NCI-H510A treated with DMSO at 0.1 percent for 48 hours (cell line): ENCODE data around the gene SMARCAD1.
"Not testable (repeated sequence)": the region's sequence is repeated elsewhere in the genome, so short reads cannot be mapped to it uniquely, and the experiment has no call there.

Experiments used
- DNase-seq: peaks from one replicate; lab custom pipeline; 2025; lab: John Stamatoyannopoulos, UW

SMARCAD1 gene

DNA sequence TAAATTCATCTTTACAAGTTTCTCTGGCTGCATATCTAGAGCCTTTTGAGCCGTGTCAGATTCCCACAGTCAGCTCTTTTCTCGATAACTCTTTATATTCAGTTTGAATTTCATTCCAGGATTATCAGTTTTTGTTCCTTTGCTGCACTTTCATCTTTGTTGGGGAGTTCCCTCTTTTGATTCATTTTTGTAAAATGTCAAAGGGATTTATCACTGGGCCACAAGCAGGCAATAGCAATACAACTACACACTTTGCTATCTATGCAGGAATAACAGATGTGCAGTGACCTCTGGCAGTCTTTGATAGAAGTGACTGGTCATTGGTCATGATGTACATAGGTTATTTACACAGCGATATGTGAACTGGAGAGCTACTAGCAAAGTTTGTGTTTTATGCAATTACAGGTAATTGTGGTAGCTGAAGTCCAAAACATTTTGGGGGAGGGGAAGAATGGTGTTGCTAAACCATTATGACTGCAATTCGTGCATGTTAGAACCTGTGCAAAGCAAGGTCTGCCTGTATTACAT lies 91.1 kb downstream of the SMARCAD1 start:
- DNase-seq, result no peak

GRCh38 chr4:94302191-94302590 lies 94.5 kb downstream of the SMARCAD1 start:
- no peak for DNase-seq

DNA sequence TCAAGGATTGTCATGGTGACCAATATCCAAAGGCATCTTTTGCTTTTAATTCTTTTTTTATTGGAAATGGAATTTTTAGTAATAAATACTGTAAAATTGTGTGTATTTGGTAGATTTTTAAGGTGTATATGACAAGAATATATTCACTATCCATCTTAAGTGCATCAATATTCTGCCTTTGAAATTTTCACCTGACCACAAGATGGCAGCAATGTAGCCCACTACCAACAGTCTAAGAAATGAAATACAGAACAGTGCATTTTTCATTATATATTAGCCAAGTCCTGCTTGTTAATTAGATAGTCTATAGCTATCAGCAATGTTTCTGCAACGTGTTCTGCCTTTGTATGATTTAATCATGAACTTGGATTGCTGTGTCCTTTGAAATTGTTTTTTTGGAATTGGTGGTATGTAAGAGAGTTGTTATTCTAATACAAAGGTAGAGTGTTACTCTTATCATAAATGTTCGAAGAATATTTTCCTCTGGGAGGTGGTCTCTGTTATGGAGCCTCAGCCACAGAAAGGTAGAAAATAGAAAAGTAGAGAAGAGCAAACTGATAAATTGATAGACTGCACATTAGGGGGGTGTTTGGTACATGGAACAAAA lies 96.8 kb downstream of the SMARCAD1 start:
- peak; percentile 54 for DNase-seq

DNA sequence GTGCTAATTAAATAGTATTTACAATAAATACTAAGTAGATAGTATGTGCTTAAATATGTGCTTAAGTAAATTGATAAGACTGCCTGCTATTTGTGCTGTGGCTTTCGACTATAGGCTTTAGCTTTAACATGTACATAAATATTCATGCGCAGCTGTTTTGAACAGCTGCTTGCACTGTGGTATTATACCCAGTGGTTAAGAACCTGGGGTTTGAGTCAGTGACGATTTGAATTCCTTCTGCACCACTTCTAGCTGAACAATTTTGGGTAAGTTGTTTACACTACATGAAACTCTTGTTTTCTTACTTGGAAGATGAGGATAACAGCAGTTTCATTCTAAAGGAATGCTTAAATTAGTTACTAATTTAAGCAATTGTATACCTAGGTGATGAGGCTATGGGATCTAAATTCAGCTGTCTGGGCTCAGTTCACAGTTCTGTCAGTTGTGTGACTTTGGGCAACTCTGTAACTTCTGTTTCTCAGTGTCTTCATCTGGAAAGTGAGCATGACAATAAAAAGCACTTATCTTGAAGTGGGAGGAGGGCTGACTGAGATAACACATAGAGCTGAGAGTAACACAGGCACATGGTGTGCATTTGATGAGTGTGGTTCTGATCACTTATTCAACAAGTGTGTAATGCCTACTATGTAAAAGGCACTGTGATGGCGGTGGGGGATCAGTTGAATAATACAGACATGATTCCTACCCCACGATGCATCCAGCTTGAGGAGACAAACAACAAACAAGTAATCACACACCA lies 98.0 kb downstream of the SMARCAD1 start:
- DNase-seq, result no peak

- DNase-seq, result no peak
These were observed 99.0 kb downstream of the SMARCAD1 start for GRCh38 chr4:94306713-94307112.

GRCh38 chr4:94307231-94307871 lies 99.7 kb downstream of the SMARCAD1 start:
- DNase-seq, result no peak

- DNase-seq, result not testable (repeated sequence)
These were observed 112.3 kb downstream of the SMARCAD1 start for GRCh38 chr4:94319927-94320326.

DNA sequence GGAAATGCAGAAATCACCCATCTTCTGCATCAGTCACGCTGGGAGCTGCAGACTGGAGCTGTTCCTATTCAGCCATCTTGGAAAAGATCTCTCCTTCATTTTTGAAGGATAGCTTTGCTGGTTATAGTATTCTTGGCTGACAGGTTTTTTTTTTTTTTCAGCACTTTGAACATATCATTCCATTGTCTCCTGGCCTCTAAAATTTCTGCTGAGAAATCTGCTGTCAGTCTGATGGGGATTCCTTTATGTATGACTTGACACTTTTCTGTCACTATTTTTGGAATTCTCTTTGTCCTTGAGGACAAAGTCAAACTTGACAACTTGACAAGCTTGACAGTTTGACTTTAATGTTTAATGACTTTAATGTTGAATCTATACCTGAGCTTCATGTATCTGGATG lies 118.2 kb downstream of the SMARCAD1 start:
- DNase-seq, result no peak

GRCh38 chr4:94329933-94330332 lies 122.3 kb downstream of the SMARCAD1 start:
- DNase-seq, result no peak

GRCh38 chr4:94332983-94333590 lies 125.4 kb downstream of the SMARCAD1 start:
- no peak for DNase-seq

GRCh38 chr4:94333866-94334265 lies 126.2 kb downstream of the SMARCAD1 start:
- DNase-seq, result no peak

DNA sequence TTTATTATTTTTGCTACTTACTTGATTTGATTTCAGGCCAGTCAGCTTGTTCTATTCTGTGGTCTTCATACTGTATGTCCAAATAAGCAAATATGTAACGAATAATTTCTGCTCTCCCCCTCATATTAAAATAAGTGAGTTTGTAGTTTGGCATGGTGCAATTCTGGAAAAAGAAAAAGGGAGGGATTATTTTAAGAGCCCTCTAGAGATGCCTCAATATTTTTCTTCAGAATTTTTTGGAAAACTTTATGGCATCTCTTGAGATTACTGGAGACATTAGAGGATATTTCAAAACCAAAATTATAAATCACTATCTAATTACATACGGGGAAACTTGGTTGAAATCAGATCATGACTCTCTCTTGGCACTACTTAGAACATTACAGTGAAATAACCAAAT lies 126.8 kb downstream of the SMARCAD1 start:
- DNase-seq, result no peak

DNA sequence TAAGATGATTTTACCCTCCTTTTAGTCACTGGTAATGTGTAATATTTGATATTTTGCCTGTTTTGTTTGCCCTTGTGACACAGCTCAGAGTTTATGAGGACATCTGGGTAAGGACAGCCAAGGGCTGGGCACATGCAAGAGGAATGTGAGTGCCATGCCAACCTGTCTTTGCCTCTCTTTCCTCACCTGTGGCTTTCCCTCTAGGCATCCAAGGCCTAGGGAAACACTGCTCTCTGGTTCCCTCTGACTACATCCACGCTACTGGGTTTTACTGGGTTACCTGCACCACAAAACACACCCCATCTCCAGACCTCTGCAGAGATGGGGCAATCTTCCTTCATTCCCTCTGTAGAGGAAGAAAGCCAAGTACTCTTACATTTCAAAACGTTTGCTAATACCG lies 127.3 kb downstream of the SMARCAD1 start:
- no peak for DNase-seq

GRCh38 chr4:94336303-94336702 lies 128.6 kb downstream of the SMARCAD1 start:
- DNase-seq, result no peak

- not testable (repeated sequence) for DNase-seq
These were observed 129.1 kb downstream of the SMARCAD1 start for GRCh38 chr4:94336791-94337190.

DNA sequence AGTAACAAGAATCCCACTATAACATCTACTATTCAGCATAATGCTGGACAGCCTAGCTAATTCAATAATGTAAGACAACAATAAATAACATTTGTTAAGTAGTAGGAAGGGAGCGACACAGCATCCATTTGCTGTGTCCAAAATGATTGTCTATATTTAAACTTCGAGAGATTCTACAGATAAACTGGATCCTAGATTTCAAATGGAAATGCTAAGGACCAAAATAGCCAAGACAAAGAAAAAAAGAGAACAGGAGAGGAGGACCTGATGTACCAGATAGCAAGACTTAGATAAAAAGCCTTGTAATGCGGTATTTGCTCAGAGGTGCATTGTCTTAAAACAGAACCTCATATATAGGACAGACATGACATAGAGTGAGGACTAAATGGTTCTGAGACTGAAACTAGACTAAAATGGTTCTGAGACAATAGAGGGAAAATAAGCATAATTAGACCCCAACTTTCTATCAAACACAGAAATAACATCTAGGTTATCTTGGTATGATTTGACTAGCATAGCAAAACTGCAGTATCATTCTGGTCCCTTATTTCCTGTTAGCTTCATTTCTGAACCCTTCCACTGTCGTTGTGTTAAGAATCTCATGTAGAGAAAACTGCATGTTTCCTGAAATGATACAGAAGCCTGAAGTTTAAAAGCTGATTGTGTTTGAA lies 131.2 kb downstream of the SMARCAD1 start:
- no peak for DNase-seq

- no peak for DNase-seq
These were observed 132.1 kb downstream of the SMARCAD1 start for GRCh38 chr4:94339779-94340178.
